Spleen (tissue), 11 donors: ENCODE results near the gene CHMP4A. TPM values are rescaled to one million over a fixed set of nuclear protein-coding genes. Genes with fewer than 3 reads are reported as not detected.
A peak's percentile ranks its signal among the peaks of the same experiment; 100 is the strongest.
"Not testable (repeated sequence)": the region's sequence is repeated elsewhere in the genome, so short reads cannot be mapped to it uniquely, and the experiment has no call there.

ENCODE experiments used
- DNase-seq: peaks from one replicate; pipeline ENCODE4 v3.0.0-alpha.2; 2020
- H3K27ac ChIP-seq, 8 donors: fragments of 200-600 bp; sonication (generic) in 7 of 8; 1 replicate in 4 of 8; 2 replicates in 4 of 8; pipeline versions ENCODE4 v1.5.0 to v1.8.0; 2016 to 2021; ENCODE audit warnings: inconsistent platforms in 4 of 8, mild to moderate bottlenecking in 4 of 8, moderate library complexity in 1 of 8
- H3K27me3 ChIP-seq, 7 donors: fragments of 200-600 bp; sonication (generic) in 6 of 7; replicated peaks in 1 of 7; 1 replicate in 4 of 7; 2 replicates in 3 of 7; pipeline versions ENCODE4 v1.5.0 to v1.8.0; 2016 to 2021; ENCODE audit warnings: inconsistent platforms in 3 of 7, mild to moderate bottlenecking in 1 of 7
- H3K36me3 ChIP-seq, 6 donors: fragments of 200-600 bp; sonication (generic) in 5 of 6; 1 replicate in 4 of 6; 2 replicates in 2 of 6; pipeline versions ENCODE4 v1.5.0 to v1.8.0; 2016 to 2021; ENCODE audit warnings: inconsistent platforms in 2 of 6
- H3K4me1 ChIP-seq, 6 donors: fragments of 200-600 bp; sonication (generic) in 5 of 6; 1 replicate in 3 of 6; 2 replicates in 3 of 6; pipeline versions ENCODE4 v1.5.0 to v1.8.0; 2016 to 2021; ENCODE audit warnings: inconsistent platforms in 3 of 6
- H3K4me3 ChIP-seq, 8 donors: fragments of 200-600 bp; sonication (generic) in 7 of 8; 1 replicate in 4 of 8; 2 replicates in 4 of 8; pipeline versions ENCODE4 v1.5.0 to v1.8.0; 2016 to 2021; ENCODE audit warnings: inconsistent platforms in 4 of 8, mild to moderate bottlenecking in 4 of 8, moderate library complexity in 2 of 8
- H3K9me3 ChIP-seq, 8 donors: fragments of 200-600 bp; sonication (generic) in 7 of 8; 1 replicate in 4 of 8; 2 replicates in 4 of 8; pipeline versions ENCODE4 v1.5.0 to v1.8.0; 2016 to 2021; ENCODE audit warnings: inconsistent platforms in 4 of 8
- CTCF ChIP-seq, 11 experiments: fragments of 200-600 bp in 7 of 11; fragments of 450-650 bp in 4 of 11; sonication (generic) in 4 of 11; IDR thresholded peaks in 8 of 11; conservative IDR thresholded peaks in 3 of 11; 1 replicate in 7 of 11; 2 replicates in 4 of 11; pipeline versions ENCODE4 v1.4.0 to v1.8.0; 2016 to 2021; ENCODE audit warnings: antibody characterized with exemption in 11 of 11, inconsistent platforms in 4 of 11, mild to moderate bottlenecking in 1 of 11
- POLR2A ChIP-seq, 3 donors: fragments of 450-650 bp; IDR thresholded peaks; one replicate each; pipeline ENCODE4 v1.5.1; 2017; ENCODE audit warnings: antibody characterized with exemption in 3 of 3, mild to moderate bottlenecking in 1 of 3
- POLR2AphosphoS5 ChIP-seq, 3 donors: sonication (generic); formaldehyde crosslinking; IDR thresholded peaks; one replicate each; pipeline ENCODE4 v1.5.1; 2017; ENCODE audit warnings: antibody characterized with exemption in 3 of 3
- whole genome bisulfite sequencing, 5 donors: extraction: QIAGEN DNeasy Blood & Tissue Kit in 3 of 5; methylation state at CpG; one replicate each; pipeline versions ENCODE4 v1.1.5 to v1.1.7; 2013 to 2018; 5-methylcytosine and 5-hydroxymethylcytosine counted together
- intact Hi-C: fragments of 100-400 bp; cut with DNase I; formaldehyde crosslinking; loops from one replicate; pipeline ENCODE4 v1.15.0; 2023; ENCODE audit warnings: low total_unique reads
- polyA plus RNA-seq, 3 donors: library from polyadenylated mRNA; stranded (reverse); fragments of 200-250 nt; gene quantifications; one replicate each; pipeline ENCODE4 v1.2.1, GENCODE V29; 2013
- total RNA-seq, 7 donors: library from RNA; depleted of rRNA in 3 of 7; stranded (reverse); fragments of >200 nt in 3 of 7; fragmentation: NEBNext Ultra II Directional in 4 of 7; extraction: Animal tissue kit (Norgen Biotek cat#: 25700) in 4 of 7; gene quantifications; one replicate each; pipeline versions ENCODE4 v1.1.0 to v1.2.1, GENCODE V29; 2016 to 2021
- donor health status: healthy with polysubstance abuse.
- donor health status: DM: no; HTN: no; CAD: no; lungs with moderate emphysema.
- donor health status: DM: no; HTN: no; CAD: no.
- donor health status: Bipolar disorder and iron deficiency.
- donor health status: healthy.
- donor health status: DM: no; HTN: no; CAD: no.
- donor health status: DM: yes; HTN: yes; CAD: no.

The CHMP4A gene
- total and polyA plus RNA-seq, 10 donors, result 53.3 to 149 (median 63.4) TPM

- Histone ChIP-seq H3K36me3 (peaks cover 0 to 9% (median 0%) of the 10 kb centered on the region in 6 donors), H3K4me3 (peak overlapping the region in 1 of 8 donors; percentile 19), H3K27ac (peak overlapping the region; percentile 48 to 81 (median 76)), H3K4me1 (peaks cover 8 to 52% (median 23%) of the 10 kb centered on the region in 6 donors), H3K27me3 (no peaks in the 10 kb centered on the region), H3K9me3 (no peaks in the 10 kb centered on the region)
- intact Hi-C loops, result no loop called here
- TF ChIP-seq POLR2A (IDR thresholded peaks at IDR 0.05), result no peak
- no peak for DNase-seq
- 75 to 87% (median 82%) methylated on average over 3 of the region's 3 CpGs for WGBS, 5 donors
Measured at GRCh38 chr14:24246765-24247212, 33.5 kb upstream of the CHMP4A start.

GRCh38 chr14:24245350-24245749, 32.1 kb upstream of the CHMP4A start:
- H3K27me3 ChIP-seq, H3K27ac ChIP-seq, H3K9me3 ChIP-seq, H3K4me3 ChIP-seq, DNase-seq, intact Hi-C loops: not testable (repeated sequence)
- 95 to 97% (median 97%) methylated on average over 11 of the region's 11 CpGs for WGBS, 5 donors
- Histone ChIP-seq H3K36me3 (peaks cover 0 to 22% (median 9%) of the 10 kb centered on the region in 6 donors), H3K4me1 (peaks cover 22 to 53% (median 34%) of the 10 kb centered on the region in 6 donors)

GRCh38 chr14:24243336-24243836, 30.1 kb upstream of the CHMP4A start:
- no peaks in the 10 kb centered on the region for H3K9me3 ChIP-seq
- H3K4me1 ChIP-seq, result peaks cover 40 to 71% (median 53%) of the 10 kb centered on the region in 6 donors
- intact Hi-C loops, result loop anchor here (2.0 kb wide), 1 partner anchor 55 kb away; the partner anchor contains the start of genes DHRS1 and NOP9
- H3K36me3 ChIP-seq, result peaks cover 3 to 33% (median 28%) of the 10 kb centered on the region in 6 donors
- WGBS, 5 donors, result 36 to 54% (median 37%) methylated on average over 10 of the region's 10 CpGs
- H3K4me3 ChIP-seq, result peak overlapping the region; percentile 58 to 83 (median 68)
- peak overlapping the region; percentile 97 to 100 (median 99) for H3K27ac ChIP-seq
- TF ChIP-seq POLR2A (IDR thresholded peaks at IDR 0.05) (no peak), CTCF (IDR thresholded peaks at IDR 0.05 in 8 of 11, conservative IDR thresholded peaks at IDR 0.05 in 3 of 11) (no peak), POLR2AphosphoS5 (IDR thresholded peaks at IDR 0.05) (no peak)
- peak; percentile 81 for DNase-seq
- H3K27me3 ChIP-seq, result no peaks in the 10 kb centered on the region

- 2 to 8% (median 3%) methylated on average over 20 to 39 of the region's 39 CpGs for WGBS, 5 donors
- intact Hi-C loops, result loop anchor here (2.0 kb wide), 1 partner anchor 57 kb away; the partner anchor contains the start of genes DHRS1 and NOP9
- Histone ChIP-seq H3K4me3 (peak overlapping the region; percentile 58 to 83 (median 68)), H3K9me3 (no peaks in the 10 kb centered on the region), H3K36me3 (peaks cover 3 to 47% (median 43%) of the 10 kb centered on the region in 6 donors), H3K27me3 (no peaks in the 10 kb centered on the region), H3K4me1 (peaks cover 39 to 78% (median 58%) of the 10 kb centered on the region in 6 donors), H3K27ac (peak overlapping the region; percentile 97 to 100 (median 99))
- TF ChIP-seq POLR2AphosphoS5 (IDR thresholded peaks at IDR 0.05) (no peak), CTCF (IDR thresholded peaks at IDR 0.05 in 8 of 11, conservative IDR thresholded peaks at IDR 0.05 in 3 of 11) (peak; percentile 64 to 91 (median 86))
- DNase-seq, result peak; percentile 99
Measured at GRCh38 chr14:24241829-24242443, 28.6 kb upstream of the CHMP4A start.
